Daoy (cell line): ENCODE data around the gene GPR151. TPM values are rescaled to one million over a fixed set of nuclear protein-coding genes. Genes with fewer than 3 reads are reported as not detected.

Experiments used
- DNase-seq: peaks from one replicate; pipeline ENCODE4 v3.0.0-alpha.2; 2015; ENCODE audit warnings: low read depth
- total RNA-seq: library from RNA; depleted of rRNA; stranded (reverse); fragments of >200 nt; shearing (Covaris generic); gene quantifications from 2 replicates; pipeline ENCODE4 v1.2.3, GENCODE V29; 2014

GPR151 gene
- total RNA-seq, 1 experiment from 2014 or later: not detected

DNA sequence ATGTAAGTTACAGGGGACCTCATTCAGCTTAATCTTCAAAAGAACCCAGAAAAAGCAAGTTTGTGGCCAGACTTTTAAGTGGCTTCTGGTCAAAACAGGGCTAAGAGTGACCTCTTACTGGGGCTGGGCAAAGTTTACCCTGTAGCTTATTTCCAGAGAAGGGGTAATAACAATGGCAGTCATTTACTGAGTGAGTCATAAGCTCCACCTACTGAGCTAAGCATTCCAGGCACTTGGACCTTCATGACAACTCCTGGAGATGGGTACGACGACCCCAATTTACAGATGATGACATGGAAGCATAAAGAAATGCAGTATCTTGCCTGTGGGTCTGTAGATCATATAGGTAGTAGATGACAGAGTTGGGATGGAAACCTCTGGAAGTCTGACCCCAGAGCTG is 4.7 kb upstream of the GPR151 start:
- DNase-seq: peak; percentile 17

DNA sequence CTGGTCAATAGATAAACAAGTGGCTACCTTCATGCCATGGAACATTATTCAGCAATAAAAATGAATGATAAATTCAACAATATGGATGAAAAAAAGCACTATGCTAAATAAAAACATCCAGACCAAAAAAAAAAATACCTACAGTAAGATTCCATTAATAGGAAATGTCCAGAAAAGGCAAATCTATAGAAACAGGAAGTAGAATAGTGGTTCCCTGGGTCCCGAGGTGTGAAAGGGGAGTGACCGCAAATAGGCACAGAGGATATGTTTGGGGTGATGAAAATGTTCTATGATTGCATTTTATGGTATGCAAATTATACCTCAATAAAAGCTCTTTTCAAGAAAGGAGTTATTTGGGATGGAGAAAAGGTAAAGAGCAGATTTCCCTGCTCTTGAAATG is 3.6 kb upstream of the GPR151 start:
- no peak for DNase-seq

DNA sequence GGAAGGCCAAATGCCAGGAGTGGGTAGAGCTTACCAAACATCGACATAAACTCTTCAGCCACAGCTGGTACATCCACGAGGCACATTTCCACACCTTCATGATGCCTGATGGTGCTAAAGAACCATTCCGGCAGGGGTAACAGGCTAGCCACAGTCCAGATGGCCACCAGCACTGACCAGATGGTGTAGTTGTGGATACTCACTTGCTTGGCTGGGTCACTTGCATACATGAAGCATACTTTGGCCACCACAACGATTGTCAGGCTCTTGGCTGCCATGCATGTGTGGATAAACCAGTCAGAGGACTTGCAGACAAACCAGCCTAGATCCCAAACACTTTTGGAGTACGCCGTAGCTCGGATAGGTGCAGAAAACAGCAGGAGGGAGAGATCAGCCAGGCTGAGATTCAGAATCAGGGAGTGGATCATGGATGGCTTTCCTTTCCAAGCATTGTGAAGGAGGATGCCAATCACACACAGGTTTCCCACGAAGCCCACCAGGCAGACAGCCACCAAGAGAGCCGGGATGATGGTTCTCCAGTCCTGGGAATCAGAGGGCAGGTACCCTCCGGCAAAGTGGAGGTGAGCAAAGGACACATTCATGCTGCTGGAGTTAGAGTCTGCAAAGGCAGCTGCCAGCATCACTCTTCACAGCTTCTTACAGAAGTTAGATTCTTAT is 378 bp downstream of the GPR151 start:
- no peak for DNase-seq

DNA sequence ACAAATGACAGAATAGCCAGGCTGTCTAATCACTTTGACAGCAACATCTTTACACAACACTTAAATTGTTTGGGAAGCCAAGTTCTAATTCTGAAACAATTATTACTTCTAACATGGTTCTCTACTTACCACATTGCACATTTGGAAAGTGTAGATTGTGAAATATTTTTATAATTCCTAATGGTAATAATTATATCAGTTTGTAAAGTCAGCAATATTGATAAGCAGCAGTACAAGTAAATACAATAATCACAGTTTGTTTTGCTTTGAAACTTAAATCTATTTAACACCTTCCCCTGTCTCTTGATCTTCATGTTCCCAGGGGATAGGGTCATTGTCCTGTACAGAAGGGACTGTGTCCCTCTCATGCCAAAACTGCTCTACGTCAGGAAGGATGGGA is 1.4 kb downstream of the GPR151 start:
- no peak for DNase-seq

DNA sequence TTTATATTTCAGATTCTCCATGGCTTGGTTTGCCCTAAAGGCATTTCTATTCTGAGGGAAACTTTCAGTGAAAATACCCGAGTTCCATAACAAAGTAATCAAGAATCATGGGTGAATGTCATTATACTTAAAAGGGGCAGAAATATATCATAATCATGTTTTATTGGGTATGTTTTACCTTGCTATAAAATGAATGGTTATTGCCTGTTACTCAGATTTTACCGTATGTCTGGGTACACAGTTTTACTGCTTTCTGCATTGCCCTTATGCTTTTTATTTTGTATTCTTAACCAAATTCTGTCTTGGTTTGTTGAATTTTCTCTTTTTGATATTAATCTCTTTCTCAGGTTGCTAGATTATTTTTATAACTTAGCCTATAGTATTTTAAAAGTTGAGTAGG is 2.5 kb downstream of the GPR151 start:
- DNase-seq: no peak

DNA sequence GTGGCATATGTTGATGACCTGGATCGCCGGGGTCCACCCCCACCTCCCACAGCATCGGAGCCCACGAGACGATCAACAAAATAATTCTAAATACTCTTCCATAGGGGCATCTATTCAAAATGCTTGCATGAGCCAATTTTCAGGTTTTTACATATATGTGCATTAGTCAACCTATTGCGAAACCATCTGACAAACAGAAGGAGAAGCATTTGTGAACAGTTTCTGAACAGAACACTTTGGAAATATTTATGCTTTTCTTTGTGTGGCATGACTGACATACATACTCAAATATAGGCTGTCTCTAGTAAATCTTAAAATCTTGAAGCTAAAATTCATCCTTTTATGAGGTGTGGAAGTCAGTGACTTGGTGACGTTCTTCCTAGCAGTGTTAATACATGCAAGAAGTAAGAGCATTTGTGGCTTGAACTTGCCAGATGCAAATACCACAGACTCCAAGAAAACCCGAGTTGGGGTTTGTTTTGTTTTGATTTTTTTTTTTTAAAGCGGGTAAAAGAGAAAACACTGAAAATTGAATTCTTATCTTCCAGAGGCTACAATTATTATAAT is 5.3 kb downstream of the GPR151 start:
- DNase-seq: no peak

DNA sequence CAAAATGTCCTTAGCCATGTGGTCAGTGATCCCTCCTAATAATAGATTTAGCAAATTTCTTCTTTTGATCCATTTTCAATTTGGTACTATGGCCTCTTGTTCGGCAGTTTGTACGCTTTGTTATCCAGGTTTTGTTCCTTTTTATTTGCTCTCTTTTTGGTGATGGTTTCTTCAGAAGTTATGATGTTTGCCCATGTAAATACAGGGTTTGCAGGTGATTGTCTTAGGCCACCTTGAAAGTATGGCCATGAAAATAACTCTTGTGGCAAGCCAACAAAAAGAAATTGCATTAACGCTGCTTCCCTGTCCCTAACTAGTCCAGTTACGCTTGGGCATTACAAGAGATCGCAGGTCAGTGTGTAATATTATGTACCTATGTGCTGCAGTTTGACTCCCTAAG is 8.6 kb downstream of the GPR151 start:
- no peak for DNase-seq

DNA sequence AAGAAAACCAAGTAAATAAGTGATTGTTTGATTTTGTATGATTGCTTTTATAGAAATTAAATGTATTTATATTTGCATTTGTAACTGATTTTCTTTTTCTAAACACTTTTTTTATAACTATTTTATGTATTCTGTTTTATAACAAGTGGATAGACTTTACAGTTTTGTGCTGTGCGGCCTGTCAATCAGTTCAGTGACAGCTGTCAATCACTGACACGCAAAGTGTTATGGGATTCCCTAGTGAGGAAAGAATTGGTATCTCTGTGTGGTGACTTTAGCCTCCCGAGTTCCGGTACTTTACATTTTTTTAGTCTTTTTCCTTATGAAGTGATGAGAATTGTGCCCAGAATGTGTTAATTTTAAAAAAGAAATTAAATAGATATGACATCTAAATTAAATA is 16.3 kb downstream of the GPR151 start:
- DNase-seq: no peak

DNA sequence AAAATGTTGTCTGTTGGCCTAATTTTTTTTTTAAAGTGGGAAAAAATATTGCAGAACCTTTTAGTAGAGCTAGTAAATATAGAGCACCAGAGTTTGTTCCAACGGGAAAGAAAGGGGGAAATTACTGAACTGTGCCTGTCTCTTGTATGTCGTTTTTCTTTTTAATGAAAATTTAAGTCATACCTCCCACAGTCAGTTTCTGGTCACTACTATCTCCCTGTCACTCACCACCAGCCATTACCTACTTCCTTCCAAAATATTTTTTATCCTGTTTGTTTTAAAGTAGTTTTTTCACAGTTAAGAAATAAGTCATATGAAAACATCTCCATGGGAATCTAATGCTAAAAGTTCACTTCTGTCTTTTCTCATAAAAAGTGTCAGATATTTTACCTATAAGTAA is 21.3 kb downstream of the GPR151 start:
- DNase-seq: no peak

DNA sequence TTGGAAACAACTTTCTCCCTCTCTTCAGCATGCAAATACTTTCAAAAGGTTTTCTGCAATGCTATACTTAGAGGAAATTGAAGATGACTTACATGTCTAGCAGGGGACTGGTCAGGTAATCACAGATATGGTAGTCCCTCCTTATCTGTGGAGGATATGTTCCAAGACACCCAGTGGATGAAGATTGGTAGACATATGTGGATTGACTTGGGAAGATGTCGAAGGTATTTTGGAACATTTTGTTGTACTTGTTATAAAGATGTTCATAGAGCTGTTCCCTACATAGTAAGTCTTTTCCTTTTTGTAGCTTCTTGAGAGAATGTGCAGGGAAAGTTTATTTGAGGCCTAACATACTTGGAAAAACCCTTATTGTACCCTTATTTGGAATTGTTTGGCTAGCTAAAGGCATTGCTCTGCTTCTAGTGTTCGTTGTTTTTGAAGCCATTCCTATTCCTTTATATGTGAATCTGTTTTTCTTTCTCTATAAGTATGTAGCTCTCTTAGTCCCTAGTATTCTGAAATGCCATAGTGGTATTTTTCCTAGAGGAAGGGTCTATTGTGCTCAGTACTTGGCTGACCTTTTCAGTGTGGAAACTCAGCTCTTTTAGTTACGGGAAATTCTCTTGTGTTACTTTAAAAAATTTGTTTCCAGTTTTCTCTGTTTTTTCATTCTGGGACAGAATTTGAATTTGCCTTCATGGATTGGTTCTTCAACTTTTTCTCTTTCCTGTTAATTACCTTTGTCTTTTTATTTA is 25.7 kb downstream of the GPR151 start:
- no peak for DNase-seq

DNA sequence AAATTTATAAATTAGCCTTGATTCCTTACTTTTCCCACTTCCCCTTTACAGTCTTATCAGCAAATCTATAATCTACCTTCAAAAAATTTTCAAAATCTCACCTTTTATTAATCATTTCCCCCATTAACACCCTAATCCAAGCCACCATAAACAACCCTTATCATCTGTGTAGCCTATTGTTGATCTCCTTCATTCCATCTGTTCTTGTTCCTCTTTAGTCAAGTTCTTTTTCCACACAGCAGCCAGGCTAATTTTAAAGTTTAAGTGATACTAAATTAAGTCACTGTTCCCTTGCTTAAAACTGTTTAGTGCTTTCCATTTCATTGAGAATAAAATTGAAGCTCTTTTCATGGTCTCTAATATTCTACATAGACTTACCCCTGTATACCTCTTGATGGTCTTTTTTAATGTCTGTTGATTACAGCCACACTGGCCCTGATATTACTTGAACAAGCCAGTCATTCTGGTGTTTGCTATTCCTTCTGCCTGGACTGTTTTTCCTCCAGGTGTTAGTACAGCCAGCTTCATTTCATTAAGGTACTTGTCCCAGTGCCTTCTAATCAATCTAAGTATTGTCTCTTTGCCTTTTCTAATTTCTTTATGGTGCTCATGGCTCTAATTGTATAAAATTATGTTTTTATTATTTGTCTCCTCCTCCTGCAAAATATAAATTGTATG is 31.1 kb downstream of the GPR151 start:
- no peak for DNase-seq

DNA sequence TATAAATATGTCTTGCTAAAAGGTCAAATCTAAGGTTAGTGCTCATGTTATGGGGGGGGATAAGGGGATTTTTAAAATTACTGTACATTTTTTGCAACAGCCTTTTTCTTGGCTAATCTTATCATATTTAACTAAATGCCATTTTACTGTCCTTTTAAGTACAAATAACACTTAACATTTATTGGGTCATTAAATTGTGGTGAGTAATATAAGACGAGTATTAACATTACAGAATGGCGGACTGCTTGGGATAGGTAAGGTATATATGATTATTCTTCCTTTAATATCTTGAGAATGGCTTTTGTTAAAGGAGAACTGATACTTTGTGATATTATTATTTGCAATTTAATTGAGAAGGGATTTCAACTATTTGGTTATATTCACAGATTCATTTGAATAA is 33.2 kb downstream of the GPR151 start:
- DNase-seq: no peak

DNA sequence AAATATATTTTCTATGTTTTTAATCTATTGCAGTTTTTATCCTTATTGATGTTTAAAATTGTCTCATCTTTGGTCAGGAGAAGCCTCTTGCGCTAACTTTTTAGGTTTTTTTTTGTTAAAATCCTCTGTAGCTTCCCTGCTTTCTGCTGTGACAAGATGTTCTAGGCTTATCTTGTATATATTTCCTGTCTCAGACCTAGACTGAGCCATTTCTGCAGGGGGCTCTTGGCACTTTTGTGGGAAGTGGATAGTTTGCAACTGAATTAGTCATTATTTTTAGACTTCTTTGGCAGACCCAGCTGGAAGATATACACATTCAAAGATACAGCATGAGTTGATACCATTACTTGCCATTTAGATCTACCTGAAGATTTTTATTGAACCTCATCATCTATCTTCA is 40.1 kb downstream of the GPR151 start:
- no peak for DNase-seq

DNA sequence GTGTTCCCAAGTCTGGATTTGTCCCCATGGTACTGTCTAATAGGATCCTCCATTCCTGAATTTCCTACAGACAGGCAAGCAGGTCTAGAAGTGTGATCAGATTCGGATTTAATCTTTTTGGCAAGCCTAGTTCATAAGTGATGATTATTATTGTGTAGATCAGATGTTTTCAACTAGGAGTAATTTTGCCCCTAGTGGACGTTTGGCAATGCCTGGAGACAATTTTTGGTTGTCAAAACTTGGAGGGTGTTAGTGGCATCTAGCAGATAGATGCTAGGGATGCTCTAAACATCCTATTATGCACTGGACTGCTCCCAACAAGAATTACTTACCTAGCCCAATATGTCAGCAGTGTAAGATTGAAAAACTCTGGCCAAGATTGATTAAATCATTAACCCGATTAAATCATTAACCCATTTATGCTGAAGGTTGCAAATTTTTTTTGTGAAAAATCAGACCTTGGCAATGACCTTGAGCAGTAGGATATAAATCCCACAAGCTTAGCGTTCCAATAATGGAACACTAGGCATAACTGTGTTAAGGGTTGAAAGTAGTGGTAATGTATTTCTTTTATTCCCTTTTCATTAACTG is 40.7 kb downstream of the GPR151 start:
- no peak for DNase-seq

DNA sequence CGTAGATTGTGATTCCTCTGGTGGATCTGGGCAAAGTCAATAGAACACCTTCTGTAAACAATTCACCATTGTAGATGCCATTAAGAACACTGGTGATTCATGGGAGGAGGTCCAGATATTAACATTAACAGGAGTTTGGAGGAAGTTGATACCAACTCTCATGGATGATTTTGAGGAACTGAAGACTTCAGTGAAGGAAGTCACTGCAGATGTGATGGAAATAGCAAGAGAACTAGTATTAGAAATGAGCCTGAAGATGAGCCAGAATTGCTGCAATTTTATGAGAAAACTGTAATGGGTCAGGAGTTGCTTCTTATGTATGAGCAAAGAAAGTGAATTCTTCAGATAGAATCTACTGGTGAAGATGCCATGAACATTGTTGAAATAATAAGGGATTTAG is 41.9 kb downstream of the GPR151 start:
- DNase-seq: no peak

DNA sequence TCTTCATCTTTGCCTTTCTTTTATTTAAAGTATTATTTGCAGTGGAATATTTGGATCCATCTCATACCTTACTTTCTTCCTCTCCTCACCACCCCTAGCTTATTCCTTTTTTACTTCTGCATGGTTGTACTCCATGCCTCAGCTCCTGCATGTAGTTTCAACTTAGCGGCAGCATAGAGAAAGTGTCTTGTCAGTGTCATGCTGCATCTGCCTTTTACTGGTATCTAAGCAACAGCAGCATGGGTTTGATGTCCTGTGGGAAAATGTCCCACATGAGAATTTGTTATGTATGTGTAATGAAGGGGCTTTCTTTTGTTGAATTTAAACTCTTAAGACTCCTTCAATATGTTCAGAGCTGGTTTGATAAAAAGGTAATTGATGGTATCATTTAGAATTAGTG is 48.2 kb downstream of the GPR151 start:
- DNase-seq: no peak

DNA sequence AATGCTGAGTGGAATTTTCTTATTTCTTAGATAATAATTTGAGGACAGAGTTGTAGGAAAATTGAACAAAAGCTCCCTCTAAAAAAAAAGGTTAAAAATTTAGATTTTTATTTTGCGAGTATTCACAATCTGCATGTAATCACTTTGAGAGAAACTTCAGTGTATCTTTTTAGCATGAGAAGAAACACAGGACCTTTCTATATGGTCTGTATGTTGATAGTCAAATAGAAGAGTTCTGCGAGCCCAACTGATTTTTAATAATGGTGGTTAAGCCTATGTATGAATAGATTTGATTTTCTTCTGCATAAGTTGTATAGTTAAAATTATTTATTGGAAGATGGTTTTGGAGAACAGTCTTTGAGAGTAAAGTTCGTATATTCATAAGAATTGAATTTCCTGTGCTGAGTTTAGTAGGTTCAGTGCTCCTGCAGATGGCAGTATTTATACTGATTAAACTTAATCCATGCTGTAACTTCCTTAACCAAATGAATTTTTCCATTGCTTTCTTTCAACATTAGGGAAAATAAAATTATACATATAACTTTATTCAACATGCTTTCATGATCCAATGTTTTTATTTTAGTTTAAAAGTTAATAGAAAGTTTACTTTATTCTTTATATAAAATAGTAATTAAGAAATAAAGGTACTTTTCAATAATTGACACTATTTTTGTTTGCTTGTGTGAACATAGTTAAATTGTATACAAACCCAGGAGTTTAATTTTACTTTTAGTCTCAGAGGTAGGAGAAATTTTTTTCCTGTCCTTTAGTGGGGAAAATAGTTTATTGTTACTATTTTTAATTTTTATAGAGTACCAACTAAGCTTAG is 49.3 kb downstream of the GPR151 start:
- DNase-seq: no peak

DNA sequence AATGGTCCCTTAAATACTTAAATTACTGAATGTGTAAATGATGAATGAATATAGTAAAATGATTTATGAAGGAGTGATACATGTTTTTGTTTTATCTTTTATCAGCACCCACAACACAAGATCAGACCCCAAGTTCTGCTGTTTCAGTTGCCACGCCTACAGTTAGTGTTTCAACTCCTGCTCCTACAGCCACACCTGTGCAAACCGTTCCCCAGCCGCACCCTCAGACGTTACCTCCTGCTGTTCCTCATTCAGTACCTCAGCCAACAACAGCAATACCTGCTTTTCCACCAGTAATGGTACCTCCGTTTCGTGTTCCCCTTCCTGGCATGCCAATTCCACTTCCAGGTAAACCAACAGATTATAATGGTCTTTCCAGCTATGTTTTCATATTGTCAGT is 52.5 kb downstream of the GPR151 start:
- DNase-seq: no peak
